K562 (cell line): ENCODE results near the gene RSBN1L.

Experiments used
- BMI1 ChIP-seq: fragments of 150-350 bp; IDR thresholded peaks from 2 replicates; pipeline ENCODE4 v1.6.1; 2014; ENCODE audit warnings: low read length
- CBFB ChIP-seq: sonication (generic); formaldehyde crosslinking; IDR thresholded peaks from 2 replicates; pipeline ENCODE4 v1.4.0; 2020; ENCODE audit warnings: mild to moderate bottlenecking, missing genetic modification reagents
- TCF7L2 ChIP-seq: fragments of 150-350 bp; IDR thresholded peaks from 2 replicates; pipeline ENCODE4 v1.6.1; 2016; ENCODE audit warnings: low read depth, mild to moderate bottlenecking, low read length, moderate library complexity
- TF ChIP-seq, protein P1 (sequence below): sonication (generic); formaldehyde crosslinking; IDR thresholded peaks from 2 replicates; pipeline ENCODE4 v1.5.0; 2020; ENCODE audit warnings: missing genetic modification reagents

DNA sequence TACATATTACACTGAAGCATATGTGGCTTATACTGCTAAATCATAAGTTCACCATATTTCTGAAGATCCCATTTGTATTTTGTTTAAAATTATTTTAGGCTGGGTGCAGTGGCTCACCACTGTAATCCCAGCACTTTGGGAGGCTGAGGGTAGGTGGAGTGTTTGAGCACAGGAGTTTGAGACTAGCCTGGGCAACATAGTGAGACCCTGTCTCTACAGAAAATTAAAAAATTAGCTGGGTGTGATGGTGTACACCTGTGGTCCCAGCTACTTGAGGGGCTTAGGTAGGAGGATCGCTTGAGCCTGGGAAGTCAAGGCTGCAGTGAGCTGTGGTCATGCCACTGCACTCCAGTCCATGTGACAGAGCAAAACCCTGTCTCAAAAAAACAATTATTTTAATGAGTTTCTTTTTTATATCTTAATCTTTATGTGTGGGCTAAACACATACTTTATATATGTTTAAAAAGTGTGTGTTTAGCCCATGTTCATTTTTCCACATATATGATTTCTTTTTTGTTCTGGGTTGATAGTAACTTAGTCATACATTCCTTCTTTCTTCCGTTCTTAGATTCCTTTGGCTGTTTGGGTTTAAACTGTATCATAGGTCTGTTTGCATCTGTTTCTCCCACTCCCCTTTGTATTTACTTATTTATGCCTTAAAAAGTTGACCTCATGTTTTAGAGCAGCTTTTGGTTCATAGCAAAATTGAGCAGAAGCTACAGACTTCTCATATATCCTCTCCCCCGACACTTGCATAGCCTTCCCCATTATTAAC is 33.5 kb downstream of the RSBN1L start:
- TF ChIP-seq CBFB (CRISPR knock-in tag) (no peak), BMI1 (no peak), TCF7L2 (no peak)
- TF ChIP-seq, protein P1, sequence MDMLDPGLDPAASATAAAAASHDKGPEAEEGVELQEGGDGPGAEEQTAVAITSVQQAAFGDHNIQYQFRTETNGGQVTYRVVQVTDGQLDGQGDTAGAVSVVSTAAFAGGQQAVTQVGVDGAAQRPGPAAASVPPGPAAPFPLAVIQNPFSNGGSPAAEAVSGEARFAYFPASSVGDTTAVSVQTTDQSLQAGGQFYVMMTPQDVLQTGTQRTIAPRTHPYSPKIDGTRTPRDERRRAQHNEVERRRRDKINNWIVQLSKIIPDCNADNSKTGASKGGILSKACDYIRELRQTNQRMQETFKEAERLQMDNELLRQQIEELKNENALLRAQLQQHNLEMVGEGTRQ (CRISPR knock-in tag) = no peak
